CD4-positive, alpha-beta T cell treated with Interleukin-2 at 100 ng/mL for 4 hours (primary cell): ENCODE results near the gene IRF4.

Experiments used
- DNase-seq: peaks from one replicate; pipeline ENCODE4 v3.0.0-alpha.2; 2020; ENCODE audit warnings: low spot score

Gene IRF4

DNA sequence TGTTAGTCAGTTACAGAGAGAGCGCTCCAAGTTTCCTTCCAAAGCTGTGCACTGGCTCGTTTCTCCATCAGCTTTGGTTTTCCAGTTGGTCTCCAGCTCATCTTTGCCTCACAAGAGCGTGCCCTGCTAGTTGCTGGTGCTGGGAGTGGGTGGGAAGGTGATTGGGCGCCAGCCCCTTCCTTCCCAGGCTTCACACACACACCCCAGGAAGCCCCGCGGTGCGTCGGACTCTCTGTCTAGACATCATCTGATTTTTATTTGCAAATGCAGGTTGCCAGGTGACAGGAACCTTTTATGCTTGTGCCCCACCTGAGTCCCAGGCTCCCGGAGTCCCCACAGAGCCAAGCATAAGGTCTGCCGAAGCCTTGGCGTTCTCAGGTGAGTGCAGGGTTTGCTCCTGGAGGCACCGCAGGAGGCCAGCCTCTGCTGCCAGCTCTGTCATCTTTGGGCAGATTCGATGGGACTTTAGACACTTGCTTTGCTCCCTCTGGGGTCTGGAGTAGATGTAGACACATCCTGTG, 7.1 kb downstream of the IRF4 start:
- DNase-seq, result no peak

DNA sequence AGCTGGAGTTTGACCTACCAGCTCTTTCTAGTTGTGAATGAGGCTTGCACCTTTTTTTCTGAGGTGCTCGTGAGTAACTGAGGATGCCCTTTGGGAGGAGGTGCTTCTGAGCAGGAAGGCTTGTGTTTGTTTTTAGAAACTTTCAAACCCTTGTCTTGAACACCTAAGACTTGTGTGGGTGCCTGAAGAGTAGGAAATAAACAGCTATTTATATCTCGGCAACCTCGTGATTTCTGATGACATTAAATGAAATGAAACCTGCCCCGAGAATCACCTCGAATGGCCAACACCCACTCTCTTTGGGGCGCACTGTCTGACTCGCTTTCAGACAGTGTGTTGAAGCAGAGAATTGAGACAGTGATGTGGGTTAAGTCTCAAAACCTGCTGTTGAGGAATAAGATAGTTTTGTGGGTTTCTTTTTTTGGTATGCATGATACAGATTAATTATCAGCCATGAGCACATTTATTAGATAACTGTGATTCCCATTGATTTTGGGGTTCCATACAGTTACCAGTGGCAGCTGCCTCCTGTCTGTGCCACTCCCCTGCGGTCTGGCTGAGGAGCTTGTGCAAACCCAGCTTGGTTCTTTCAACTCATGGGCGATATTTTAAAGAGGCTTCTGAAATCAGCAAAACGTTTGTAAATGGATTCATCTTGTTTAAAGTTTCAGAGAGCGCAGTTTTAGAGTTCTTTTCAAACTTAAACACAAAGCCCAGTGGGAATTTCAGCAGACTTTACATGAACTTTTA, 8.4 kb downstream of the IRF4 start:
- peak; percentile 52 for DNase-seq

DNA sequence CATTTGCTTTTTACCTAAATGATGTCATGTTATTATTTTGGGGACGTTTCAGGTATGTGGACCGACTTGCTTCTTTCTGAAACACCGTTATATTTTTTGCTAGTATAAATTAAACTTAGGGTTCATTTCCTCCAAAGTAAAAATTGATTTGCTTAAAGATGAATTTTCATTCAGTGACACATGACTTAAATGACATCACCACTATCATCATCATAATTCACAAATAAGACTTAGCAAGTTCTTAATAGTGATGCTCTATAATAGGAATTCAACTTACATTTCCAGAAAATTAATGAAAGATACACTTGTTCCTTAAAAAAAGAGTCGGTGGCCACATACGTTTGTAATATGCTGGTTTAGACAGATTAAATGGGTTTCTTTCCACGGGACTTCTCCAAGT, 9.3 kb downstream of the IRF4 start:
- no peak for DNase-seq

DNA sequence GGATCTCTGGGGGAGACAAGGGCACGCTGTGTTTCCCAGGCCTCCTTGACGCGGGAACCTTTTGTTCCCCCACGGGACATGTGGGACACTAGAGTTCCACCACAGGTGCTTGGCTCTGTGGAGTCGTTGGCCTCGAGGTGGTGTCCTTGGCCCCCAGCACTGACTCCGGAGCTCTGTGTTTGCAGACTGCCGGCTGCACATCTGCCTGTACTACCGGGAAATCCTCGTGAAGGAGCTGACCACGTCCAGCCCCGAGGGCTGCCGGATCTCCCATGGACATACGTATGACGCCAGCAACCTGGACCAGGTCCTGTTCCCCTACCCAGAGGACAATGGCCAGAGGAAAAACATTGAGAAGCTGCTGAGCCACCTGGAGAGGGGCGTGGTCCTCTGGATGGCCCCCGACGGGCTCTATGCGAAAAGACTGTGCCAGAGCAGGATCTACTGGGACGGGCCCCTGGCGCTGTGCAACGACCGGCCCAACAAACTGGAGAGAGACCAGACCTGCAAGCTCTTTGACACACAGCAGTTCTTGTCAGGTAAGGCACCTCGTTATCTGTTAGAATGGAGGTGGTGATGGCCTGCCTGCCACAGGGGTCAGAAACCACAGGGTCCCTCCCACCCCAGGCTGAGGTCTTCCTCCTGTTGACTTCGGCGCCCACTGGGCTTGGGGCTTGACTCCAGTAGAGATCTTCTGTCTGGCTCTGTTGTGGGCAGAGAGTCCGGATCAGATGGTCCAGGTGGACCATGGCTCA, 9.9 kb downstream of the IRF4 start:
- DNase-seq, result no peak

DNA sequence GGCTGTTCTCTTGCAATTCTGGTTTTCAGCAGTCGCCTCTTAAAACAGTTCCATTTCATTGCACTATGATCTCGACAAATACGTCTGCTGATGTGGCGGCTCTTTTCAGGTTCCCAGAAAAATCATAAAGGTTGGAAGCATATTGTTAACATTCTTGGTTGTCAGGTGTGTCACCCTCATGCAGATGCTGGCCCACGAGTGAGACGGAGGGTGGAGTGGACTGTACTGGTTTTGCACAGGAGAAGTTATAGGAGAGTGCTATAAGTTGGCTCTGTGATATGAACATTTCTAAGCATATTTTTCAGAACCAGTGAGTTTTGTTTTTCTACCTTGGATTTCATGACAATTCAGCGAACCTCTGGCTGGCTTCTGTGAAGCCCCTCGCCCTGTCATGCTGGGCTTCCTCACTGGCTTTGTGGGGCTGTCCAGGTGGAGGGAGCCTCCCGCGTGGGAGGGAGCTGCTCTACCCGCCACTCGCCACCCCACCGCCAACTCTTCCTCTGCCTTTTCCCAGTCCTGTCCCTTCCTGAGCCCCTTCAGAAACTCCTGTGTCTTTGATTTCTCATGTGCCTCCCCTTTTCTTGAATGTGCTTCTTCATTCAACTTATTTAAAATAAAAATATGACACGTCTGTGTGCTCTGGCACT, 10.6 kb downstream of the IRF4 start:
- no peak for DNase-seq

DNA sequence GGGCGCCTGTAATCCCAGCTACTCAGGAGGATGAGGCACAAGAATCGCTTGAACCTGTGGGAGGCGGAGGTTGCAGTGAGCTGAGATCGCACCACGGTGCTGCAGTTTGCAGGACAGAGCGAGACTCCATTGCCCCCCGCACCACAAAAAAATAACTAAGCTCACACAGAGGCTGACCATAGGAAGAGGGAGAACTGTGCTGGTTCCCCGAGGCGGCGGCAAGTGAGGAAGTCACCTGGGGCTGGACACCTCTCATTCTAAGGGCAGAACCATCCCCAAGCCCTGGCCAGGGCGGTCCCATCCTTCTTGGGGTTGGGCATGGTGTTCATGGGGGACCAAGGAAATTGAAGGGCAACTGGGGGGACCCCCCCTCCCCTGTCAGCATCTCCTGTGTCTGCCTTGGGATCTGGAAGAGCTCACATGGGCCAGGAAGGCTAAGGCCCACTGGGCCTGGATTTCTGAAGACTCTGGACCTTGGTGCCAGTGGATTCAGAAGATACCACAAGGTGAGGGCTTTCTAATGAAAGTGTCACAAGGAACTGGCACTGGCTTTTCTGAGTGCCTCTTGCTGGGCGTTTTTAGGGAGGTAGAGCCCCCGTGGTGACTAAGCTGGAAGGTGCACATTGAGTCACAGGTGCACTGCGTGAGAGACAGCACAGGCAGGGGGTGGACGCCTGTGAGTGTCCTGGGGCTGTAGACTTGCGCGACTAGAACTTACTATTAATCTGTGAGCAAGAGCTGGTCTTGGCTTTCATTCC, 11.5 kb downstream of the IRF4 start:
- DNase-seq, result peak; percentile 47

DNA sequence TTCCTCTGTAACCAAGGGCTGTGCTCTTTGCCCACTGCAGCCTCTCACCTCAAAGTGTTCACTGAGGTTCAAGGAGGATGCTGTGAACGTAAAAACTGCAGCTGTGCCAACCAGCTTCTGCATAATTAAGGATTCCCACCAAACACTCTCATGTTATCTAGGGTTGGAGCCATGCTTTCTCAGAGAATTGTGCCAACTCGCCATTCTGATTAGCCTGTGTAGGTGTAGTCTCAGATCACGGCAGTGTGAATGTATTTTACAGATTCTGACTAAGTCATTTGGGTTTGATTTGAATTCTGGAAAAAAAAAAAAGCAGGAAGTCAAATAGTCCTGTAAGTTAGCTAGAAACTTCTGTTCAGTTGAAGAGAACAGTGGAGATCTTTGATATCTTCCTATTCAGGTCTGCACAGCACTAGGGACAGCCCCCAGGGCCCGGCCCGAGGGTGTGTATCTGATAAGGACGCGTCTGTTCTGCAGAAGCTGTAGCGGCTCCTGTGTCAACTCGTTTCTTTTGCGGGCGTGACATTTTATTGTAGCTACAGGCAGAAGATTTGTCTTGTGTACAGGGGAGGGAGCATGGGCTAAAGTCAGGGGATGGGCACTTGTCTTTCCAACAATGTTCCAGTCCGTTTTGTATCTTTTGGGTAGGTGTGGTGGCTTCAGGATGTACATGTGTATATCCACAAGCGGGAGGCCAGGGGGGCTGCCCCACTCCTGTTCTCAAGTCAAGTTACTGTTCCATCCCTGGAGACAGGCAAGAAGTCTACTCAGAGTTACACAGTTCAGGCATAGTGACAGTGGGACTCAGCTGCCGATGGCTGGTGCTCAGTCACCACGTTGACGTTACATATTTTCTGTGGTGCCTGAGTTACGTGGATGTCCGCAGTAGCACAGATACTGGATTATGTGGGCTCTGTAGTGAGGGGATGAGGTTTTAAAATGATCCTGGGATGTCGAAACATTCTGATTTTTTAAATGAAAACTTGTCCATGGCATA, 12.4 kb downstream of the IRF4 start:
- peak; percentile 22 for DNase-seq

DNA sequence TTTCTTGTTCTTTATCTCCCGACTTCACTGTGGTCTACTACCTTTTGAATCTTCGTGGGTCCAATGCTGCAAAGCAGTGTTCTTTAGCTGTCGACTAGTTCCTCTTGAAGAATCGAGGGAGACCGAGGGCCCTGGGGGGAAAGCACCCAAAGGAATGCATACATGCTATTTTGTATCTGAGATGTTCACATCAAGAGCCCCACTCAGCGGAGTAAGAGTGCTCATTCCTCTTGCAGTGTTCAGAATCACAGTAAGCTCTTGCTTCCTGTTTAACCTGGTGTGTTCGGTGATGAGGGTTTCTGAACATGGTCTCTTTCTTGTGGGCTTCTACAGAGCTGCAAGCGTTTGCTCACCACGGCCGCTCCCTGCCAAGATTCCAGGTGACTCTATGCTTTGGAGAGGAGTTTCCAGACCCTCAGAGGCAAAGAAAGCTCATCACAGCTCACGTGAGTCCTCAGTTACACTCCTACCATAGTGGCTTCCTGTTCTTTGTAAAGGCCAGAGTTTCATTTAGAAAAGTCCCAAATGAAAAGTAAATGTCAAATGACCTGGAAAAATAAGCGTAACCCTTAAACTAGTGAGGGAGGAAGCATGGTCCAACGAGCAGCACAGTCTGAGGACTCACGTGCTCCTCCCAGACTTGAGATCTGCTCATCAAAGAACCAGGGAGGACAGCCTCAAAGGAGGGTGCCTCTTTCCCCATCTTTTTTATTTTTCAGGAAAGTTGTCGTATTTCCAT, 13.3 kb downstream of the IRF4 start:
- DNase-seq, result no peak

DNA sequence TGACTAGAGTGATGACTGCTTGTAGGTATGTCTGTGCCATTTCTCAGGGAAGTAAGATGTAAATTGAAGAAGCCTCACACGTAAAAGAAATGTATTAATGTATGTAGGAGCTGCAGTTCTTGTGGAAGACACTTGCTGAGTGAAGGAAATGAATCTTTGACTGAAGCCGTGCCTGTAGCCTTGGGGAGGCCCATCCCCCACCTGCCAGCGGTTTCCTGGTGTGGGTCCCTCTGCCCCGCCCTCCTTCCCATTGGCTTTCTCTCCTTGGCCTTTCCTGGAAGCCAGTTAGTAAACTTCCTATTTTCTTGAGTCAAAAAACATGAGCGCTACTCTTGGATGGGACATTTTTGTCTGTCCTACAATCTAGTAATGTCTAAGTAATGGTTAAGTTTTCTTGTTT, 16.6 kb downstream of the IRF4 start:
- no peak for DNase-seq

DNA sequence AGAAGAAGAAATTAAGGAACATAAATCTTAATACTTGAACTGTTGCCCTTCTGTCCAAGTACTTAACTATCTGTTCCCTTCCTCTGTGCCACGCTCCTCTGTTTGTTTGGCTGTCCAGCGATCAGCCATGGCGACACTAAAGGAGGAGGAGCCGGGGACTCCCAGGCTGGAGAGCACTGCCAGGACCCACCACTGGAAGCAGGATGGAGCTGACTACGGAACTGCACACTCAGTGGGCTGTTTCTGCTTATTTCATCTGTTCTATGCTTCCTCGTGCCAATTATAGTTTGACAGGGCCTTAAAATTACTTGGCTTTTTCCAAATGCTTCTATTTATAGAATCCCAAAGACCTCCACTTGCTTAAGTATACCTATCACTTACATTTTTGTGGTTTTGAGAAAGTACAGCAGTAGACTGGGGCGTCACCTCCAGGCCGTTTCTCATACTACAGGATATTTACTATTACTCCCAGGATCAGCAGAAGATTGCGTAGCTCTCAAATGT, 17.1 kb downstream of the IRF4 start:
- no peak for DNase-seq

DNA sequence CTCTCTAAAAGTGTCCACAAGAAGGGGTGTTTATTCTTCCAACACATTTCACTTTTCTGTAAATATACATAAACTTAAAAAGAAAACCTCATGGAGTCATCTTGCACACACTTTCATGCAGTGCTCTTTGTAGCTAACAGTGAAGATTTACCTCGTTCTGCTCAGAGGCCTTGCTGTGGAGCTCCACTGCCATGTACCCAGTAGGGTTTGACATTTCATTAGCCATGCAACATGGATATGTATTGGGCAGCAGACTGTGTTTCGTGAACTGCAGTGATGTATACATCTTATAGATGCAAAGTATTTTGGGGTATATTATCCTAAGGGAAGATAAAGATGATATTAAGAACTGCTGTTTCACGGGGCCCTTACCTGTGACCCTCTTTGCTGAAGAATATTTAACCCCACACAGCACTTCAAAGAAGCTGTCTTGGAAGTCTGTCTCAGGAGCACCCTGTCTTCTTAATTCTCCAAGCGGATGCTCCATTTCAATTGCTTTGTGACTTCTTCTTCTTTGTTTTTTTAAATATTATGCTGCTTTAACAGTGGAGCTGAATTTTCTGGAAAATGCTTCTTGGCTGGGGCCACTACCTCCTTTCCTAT, 17.9 kb downstream of the IRF4 start:
- DNase-seq, result no peak

DNA sequence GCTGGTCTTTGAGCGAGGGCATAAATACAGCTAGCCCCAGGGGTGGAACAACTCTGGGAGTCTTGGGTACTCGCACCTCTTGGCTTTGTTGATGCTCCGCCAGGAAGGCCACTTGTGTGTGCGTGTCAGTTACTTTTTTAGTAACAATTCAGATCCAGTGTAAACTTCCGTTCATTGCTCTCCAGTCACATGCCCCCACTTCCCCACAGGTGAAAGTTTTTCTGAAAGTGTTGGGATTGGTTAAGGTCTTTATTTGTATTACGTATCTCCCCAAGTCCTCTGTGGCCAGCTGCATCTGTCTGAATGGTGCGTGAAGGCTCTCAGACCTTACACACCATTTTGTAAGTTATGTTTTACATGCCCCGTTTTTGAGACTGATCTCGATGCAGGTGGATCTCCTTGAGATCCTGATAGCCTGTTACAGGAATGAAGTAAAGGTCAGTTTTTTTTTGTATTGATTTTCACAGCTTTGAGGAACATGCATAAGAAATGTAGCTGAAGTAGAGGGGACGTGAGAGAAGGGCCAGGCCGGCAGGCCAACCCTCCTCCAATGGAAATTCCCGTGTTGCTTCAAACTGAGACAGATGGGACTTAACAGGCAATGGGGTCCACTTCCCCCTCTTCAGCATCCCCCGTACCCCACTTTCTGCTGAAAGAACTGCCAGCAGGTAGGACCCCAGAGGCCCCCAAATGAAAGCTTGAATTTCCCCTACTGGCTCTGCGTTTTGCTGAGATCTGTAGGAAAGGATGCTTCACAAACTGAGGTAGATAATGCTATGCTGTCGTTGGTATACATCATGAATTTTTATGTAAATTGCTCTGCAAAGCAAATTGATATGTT, 19.2 kb downstream of the IRF4 start:
- no peak for DNase-seq

DNA sequence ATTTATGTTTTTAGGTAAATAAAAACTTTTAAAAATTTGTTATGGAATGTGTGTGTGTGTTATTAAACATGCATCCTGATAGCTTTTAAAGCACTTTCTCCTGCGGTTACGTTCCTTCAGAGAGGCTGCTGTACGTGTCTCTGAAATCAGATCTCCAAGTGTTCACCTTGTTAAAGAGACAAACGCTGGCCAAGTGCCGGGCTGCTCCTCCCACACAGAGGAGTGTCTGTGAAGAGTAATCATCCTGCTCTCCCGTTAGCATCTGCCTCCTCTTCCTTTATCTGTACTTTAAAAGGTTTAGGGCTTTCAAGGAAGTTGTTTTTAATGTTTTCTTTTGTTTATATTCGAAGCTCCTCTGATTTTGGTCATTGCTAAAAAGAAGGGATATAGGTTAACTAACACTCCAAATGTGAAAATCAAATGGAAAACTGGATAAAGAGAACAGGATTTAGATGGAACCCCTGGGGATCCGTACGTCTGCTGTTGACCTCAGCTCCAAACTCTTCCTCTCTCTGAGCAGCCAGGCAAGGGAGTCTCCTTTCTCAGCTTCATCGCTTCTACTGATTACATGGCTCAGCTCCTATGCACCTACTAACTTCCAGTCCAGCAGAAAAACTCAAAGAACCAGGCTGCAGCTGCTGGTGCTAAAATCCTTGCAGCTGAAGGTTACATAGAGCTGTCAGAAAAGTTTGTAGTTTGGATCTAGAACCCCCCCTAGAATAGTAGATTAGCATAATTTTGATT, 20.0 kb downstream of the IRF4 start:
- no peak for DNase-seq

DNA sequence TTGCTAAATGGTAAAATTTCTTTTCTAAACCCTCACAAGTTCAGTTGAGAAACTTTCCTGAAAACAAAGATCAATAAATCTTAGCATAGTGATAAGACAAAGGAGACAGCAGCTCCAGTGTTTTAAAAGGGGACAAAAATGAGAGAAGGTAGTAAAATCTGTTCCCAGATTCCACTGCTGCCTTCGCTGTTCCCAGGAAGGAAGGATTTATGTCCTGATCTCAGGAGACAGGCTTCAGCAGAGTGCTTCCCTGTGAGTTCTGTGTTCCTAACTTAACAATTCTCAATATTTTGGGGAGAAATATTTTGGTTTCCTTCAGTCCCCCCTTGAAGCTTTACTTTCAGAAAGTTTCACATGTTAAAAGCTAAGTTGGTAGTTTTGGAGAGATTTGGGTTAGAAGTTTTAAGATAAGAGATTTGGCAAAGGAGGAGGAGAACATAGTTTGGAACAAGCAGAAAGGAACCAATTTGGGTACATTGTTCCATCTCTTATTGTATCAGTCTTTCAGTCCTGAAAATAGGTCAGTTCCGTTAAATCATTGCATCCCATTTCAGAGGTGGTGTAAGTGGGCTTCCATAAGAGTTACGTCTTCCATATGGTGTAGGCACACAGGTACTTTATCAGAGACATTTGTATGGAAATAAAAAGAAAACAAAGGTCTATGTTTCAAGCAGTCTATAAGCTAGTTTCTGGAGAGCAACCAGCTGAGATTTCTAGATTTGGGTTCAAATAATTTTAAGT, 20.8 kb downstream of the IRF4 start:
- DNase-seq, result no peak

DNA sequence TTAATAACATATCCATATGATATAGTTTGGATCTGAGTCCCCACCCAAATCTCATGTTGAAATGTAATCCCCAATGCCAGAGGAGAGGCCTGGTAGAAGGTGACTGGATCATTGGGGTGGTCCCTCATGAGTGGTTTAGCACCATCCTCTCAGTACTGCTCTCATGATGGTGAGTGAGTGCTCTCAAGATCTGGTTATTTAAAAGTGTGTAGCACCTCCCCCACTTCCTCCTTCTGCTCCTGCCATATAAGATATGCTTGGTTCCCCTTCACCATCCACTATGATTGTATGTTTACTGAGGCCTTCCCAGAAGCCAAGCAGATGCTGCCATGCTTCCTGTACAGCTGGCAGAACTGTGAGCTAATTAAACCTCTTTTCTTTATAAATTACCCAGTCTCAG, 22.9 kb downstream of the IRF4 start:
- DNase-seq, result no peak

DNA sequence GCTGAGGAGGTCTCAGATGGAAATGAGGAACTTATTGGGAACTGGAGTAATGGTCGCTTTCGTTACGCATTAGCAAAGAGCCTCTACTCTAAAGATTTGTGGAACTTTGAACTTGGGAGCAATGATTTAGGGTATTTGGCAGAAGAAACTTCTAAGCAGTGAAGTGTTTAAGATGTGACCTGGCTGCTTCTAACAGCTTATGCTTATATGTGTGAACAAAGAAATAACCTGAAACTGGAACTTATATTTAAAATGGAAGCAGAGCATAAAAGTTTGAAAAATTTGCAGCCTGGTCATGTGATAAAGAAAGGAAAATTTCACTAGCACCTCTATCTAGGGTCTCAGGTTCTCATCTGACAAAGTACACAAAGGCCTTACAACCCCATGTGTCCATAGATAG, 23.5 kb downstream of the IRF4 start:
- no peak for DNase-seq

DNA sequence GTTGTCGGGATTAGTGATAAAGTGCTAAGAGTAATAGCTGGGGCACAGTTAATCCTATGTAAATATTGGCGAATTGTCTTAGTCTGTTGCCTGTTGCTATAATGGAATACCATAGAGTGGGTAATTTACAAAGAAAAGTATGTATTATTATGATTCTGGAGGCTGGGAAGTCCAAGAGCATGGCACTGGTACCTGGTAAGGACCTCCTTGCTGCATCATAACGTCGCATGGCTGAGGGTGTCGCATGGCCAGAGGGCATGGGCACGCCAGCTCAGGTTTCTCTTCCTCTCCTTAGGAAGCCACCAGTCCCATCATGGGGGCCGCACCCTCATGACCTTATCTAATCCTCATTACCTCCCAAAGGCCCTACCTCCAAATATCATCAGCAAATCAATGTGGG, 29.7 kb downstream of the IRF4 start:
- no peak for DNase-seq
